Activated CD4-positive, CD25-positive, alpha-beta regulatory T cell treated with anti-CD3 and anti-CD28 coated beads, Interleukin-2, amount 50 U/mL, for 16 hours (primary cell): ENCODE results near the gene PPP1R16B.

Source experiments
- DNase-seq: peaks from one replicate; pipeline ENCODE4 v3.0.0-alpha.2; 2020; ENCODE audit warnings: low read depth, low spot score

PPP1R16B gene

GRCh38 chr20:38894091-38894847 is 88.8 kb downstream of the PPP1R16B start:
- DNase-seq = no peak

GRCh38 chr20:38895098-38895949 is 89.8 kb downstream of the PPP1R16B start:
- no peak for DNase-seq

- DNase-seq = no peak
These were observed 90.6 kb downstream of the PPP1R16B start for GRCh38 chr20:38896009-38896594.

- no peak for DNase-seq
These were observed 91.8 kb downstream of the PPP1R16B start for GRCh38 chr20:38897267-38897666.

GRCh38 chr20:38900606-38901005 is 95.1 kb downstream of the PPP1R16B start:
- DNase-seq = no peak

- no peak for DNase-seq
These were observed 97.1 kb downstream of the PPP1R16B start for GRCh38 chr20:38902601-38903000.

- no peak for DNase-seq
These were observed 97.8 kb downstream of the PPP1R16B start for GRCh38 chr20:38903335-38903734.

GRCh38 chr20:38905375-38905774 is 99.9 kb downstream of the PPP1R16B start:
- no peak for DNase-seq

- no peak for DNase-seq
These were observed 102.6 kb downstream of the PPP1R16B start for GRCh38 chr20:38907918-38908677.

GRCh38 chr20:38915355-38915754 is 109.9 kb downstream of the PPP1R16B start:
- DNase-seq = no peak

- no peak for DNase-seq
These were observed 112.2 kb downstream of the PPP1R16B start for GRCh38 chr20:38917657-38918056.

GRCh38 chr20:38918172-38918571 is 112.7 kb downstream of the PPP1R16B start:
- DNase-seq = no peak

- no peak for DNase-seq
These were observed 114.2 kb downstream of the PPP1R16B start for GRCh38 chr20:38919683-38920082.

GRCh38 chr20:38920411-38920810 is 114.9 kb downstream of the PPP1R16B start:
- DNase-seq = no peak

- no peak for DNase-seq
These were observed 115.4 kb downstream of the PPP1R16B start for GRCh38 chr20:38920851-38921250.

GRCh38 chr20:38924718-38925117 is 119.2 kb downstream of the PPP1R16B start:
- no peak for DNase-seq

- peak; percentile 88 for DNase-seq
These were observed 120.8 kb downstream of the PPP1R16B start, which contains the start of gene FAM83D for GRCh38 chr20:38926142-38926933. FAM83D (plus strand) TSS chr20:38926417; CDS start chr20:38926443, 26 bp downstream.

GRCh38 chr20:38926934-38927616 is 121.6 kb downstream of the PPP1R16B start:
- DNase-seq = no peak

GRCh38 chr20:38927902-38928578 is 122.5 kb downstream of the PPP1R16B start:
- no peak for DNase-seq

- no peak for DNase-seq
These were observed 124.7 kb downstream of the PPP1R16B start for GRCh38 chr20:38930242-38930569.
